Thoracic aorta (tissue), 2 donors: Measurements from ENCODE around the gene OTOG. TPM values are rescaled to one million over a fixed set of nuclear protein-coding genes. Genes with fewer than 3 reads are reported as not detected.

Source experiments
- ATAC-seq: fragments of 150-250 bp; one replicate; pipeline ENCODE4 v1.8.0; 2017; ENCODE audit warnings: low read depth; ENCODE audit not compliant: insufficient number of reproducible peaks, low FRiP score
- DNase-seq: peaks from one replicate; pipeline ENCODE4 v3.0.0-alpha.2; 2020; ENCODE audit warnings: low spot score
- H3K27ac ChIP-seq, 2 donors: fragments of 200-600 bp; sonication (generic); 1 replicate in 1 of 2; 2 replicates in 1 of 2; pipeline ENCODE4 v1.5.1; 2016; ENCODE audit warnings: mild to moderate bottlenecking in 2 of 2, moderate library complexity in 2 of 2
- H3K27me3 ChIP-seq: fragments of 200-600 bp; sonication (generic); replicated peaks from 2 replicates; pipeline ENCODE4 v1.6.0; 2016; ENCODE audit warnings: mild to moderate bottlenecking; ENCODE audit not compliant: insufficient read depth
- H3K36me3 ChIP-seq: fragments of 200-600 bp; sonication (generic); one replicate; pipeline ENCODE4 v1.5.1; 2016
- H3K4me1 ChIP-seq, 2 donors: fragments of 200-600 bp; sonication (generic); 1 replicate in 1 of 2; 2 replicates in 1 of 2; pipeline versions ENCODE4 v1.5.1 to v1.6.0; 2016; ENCODE audit warnings: low read depth in 2 of 2, mild to moderate bottlenecking in 1 of 2; ENCODE audit not compliant: control insufficient read depth in 1 of 2
- H3K4me3 ChIP-seq: fragments of 200-600 bp; sonication (generic); 2 replicates; pipeline ENCODE4 v1.5.1; 2016; ENCODE audit warnings: mild to moderate bottlenecking
- H3K9me3 ChIP-seq: fragments of 200-600 bp; sonication (generic); 2 replicates; pipeline ENCODE4 v1.5.1; 2016
- CTCF ChIP-seq: fragments of 200-600 bp; sonication (generic); IDR thresholded peaks from one replicate; pipeline ENCODE4 v1.5.1; 2019; ENCODE audit warnings: antibody characterized with exemption
- total RNA-seq, 2 donors: library from RNA; depleted of rRNA; stranded (reverse); fragments of >200 nt; gene quantifications; one replicate each; pipeline versions ENCODE4 v1.1.0 to v1.2.3, GENCODE V29; 2016

The OTOG gene
- total RNA-seq, 2 donors from 2014 or later, result not detected

DNA sequence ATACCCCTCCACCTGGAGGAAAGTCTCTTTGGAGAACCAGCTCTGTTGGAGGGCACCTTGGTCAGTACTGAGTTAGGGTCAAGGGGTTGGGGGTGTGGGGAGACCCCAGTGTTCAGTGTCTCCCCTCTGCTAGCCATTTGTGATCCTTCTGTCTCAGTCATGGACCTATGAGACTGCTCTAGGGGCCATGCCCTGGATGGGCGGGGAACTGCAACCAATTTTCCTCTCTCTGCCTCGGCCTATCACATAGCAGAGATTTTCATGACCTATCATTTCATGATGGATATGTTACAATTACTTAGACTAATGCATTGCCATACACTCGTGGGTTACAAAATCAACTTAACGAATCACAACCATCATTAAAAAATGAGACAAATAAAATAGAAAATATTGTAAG lies 7.4 kb downstream of the OTOG start:
- no peak for TF ChIP-seq CTCF
- Histone ChIP-seq H3K36me3 (no peaks in the 10 kb centered on the region), H3K4me3 (no peak overlapping the region), H3K27me3 (no peaks in the 10 kb centered on the region), H3K27ac (no peak overlapping the region), H3K4me1 (no peaks in the 10 kb centered on the region), H3K9me3 (no peaks in the 10 kb centered on the region)
- ATAC-seq (no peak), DNase-seq (no peak)

DNA sequence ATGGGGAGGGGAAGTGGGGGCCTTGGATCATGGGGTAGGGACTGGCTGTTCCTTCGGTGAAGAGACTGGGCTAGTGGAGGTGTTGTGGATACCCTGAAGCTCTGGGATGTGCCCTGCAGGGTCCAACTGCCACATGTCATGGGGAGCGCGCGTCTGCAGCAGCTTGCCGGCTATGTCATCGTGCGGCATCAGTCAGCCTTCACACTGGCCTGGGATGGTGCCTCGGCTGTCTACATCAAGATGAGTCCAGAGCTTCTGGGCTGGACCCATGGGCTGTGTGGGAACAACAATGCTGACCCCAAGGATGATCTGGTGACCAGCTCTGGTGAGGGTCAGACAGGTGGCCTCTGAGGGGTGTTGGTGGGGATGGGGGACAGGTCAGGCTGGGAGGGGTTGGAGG lies 9.9 kb downstream of the OTOG start:
- TF ChIP-seq CTCF, result no peak
- DNase-seq, result no peak
- Histone ChIP-seq H3K27me3 (no peaks in the 10 kb centered on the region), H3K27ac (no peak overlapping the region), H3K4me1 (no peaks in the 10 kb centered on the region), H3K4me3 (no peak overlapping the region), H3K9me3 (no peaks in the 10 kb centered on the region), H3K36me3 (no peaks in the 10 kb centered on the region)
- no peak for ATAC-seq

GRCh38 chr11:17558025-17558780 lies 11.1 kb downstream of the OTOG start:
- Histone ChIP-seq H3K4me1 (no peaks in the 10 kb centered on the region), H3K9me3 (no peaks in the 10 kb centered on the region), H3K36me3 (no peaks in the 10 kb centered on the region), H3K27me3 (no peaks in the 10 kb centered on the region), H3K27ac (no peak overlapping the region), H3K4me3 (no peak overlapping the region)
- DNase-seq (no peak), ATAC-seq (no peak)
- no peak for TF ChIP-seq CTCF

DNA sequence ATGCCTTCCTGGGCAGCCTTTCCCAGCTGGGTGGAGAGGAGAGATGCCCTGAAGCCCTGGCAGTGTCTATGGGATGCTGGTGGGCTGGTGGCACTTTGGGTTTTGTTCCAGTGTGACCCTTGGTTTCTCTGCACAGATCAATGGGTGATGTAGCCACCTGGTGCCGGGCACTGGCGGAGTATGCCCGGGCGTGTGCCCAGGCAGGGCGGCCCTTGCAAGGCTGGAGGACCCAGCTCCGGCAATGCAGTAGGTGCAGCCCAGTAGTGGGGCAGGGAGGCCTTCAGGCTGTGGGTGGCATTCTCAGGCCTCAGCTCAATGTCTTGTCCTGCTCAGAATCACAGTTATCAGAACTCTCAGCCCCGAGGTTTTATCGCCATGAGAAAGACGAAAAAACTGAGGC lies 11.9 kb downstream of the OTOG start:
- no peak overlapping the region for H3K4me3 ChIP-seq
- ATAC-seq (no peak), DNase-seq (no peak)

More for the DNA sequence above, 11.9 kb downstream of the OTOG start:
- TF ChIP-seq CTCF, result no peak
- no peaks in the 10 kb centered on the region for H3K4me1 ChIP-seq
- no peaks in the 10 kb centered on the region for H3K9me3 ChIP-seq
- no peaks in the 10 kb centered on the region for H3K27me3 ChIP-seq
- H3K36me3 ChIP-seq, result no peaks in the 10 kb centered on the region
- H3K27ac ChIP-seq, result no peak overlapping the region
